ENCODE data around the gene SERINC4.
"Not testable (repeated sequence)": the region's sequence is repeated elsewhere in the genome, so short reads cannot be mapped to it uniquely, and the experiment has no call there.

- TF ChIP-seq, protein P1, sequence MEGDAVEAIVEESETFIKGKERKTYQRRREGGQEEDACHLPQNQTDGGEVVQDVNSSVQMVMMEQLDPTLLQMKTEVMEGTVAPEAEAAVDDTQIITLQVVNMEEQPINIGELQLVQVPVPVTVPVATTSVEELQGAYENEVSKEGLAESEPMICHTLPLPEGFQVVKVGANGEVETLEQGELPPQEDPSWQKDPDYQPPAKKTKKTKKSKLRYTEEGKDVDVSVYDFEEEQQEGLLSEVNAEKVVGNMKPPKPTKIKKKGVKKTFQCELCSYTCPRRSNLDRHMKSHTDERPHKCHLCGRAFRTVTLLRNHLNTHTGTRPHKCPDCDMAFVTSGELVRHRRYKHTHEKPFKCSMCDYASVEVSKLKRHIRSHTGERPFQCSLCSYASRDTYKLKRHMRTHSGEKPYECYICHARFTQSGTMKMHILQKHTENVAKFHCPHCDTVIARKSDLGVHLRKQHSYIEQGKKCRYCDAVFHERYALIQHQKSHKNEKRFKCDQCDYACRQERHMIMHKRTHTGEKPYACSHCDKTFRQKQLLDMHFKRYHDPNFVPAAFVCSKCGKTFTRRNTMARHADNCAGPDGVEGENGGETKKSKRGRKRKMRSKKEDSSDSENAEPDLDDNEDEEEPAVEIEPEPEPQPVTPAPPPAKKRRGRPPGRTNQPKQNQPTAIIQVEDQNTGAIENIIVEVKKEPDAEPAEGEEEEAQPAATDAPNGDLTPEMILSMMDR (IDR thresholded peaks at IDR 0.05): not testable (repeated sequence)
- not testable (repeated sequence) for TF ChIP-seq POLR2A, EP300 (IDR thresholded peaks at IDR 0.05)
These were observed 15.0 kb upstream of the SERINC4 start for GRCh38 chr15:43815064-43815463.
